ENCODE measurements around the gene ATXN1.

ATXN1 gene

GRCh38 chr6:16691324-16691723, 69.9 kb downstream of the ATXN1 start:
- Histone ChIP-seq H3F3A (ENCODE audit: low read depth) (no peaks in the 10 kb centered on the region), H3K79me2 (ENCODE audit: insufficient read depth, low read length) (peaks cover 39% of the 10 kb centered on the region; the same call in 1 of the 2 replicates), H2AFZ (ENCODE audit: low read length) (no peak overlapping the region), H3K9me2 (replicated peaks; ENCODE audit: low read depth, low read length) (no peaks in the 10 kb centered on the region), H3K27me3 (ENCODE audit: insufficient read depth, low read length, poor library complexity, severe bottlenecking) (no peaks in the 10 kb centered on the region), H3K9me3 (ENCODE audit: insufficient read depth, low read depth, low read length) (no peaks in the 10 kb centered on the region), H4K20me1 (ENCODE audit: insufficient read depth, low read length, poor library complexity, severe bottlenecking) (no peaks in the 10 kb centered on the region), H3K9ac (ENCODE audit: low read depth, low read length, poor library complexity, severe bottlenecking) (no peak overlapping the region), H3K36me3 (ENCODE audit: insufficient read depth, low read length) (no peaks in the 10 kb centered on the region), H3K4me3 (ENCODE audit: low read length, poor library complexity, severe bottlenecking) (no peak overlapping the region), H3K4me2 (ENCODE audit: low read depth, low read length, poor library complexity, severe bottlenecking) (no peak overlapping the region), H3K4me1 (ENCODE audit: insufficient read depth, low read length, poor library complexity, severe bottlenecking) (peaks cover 3% of the 10 kb centered on the region)
- TF ChIP-seq EZH2phosphoT487 (IDR thresholded peaks at IDR 0.05; ENCODE audit: borderline replicate concordance), result no peak
- TF ChIP-seq, protein P1, sequence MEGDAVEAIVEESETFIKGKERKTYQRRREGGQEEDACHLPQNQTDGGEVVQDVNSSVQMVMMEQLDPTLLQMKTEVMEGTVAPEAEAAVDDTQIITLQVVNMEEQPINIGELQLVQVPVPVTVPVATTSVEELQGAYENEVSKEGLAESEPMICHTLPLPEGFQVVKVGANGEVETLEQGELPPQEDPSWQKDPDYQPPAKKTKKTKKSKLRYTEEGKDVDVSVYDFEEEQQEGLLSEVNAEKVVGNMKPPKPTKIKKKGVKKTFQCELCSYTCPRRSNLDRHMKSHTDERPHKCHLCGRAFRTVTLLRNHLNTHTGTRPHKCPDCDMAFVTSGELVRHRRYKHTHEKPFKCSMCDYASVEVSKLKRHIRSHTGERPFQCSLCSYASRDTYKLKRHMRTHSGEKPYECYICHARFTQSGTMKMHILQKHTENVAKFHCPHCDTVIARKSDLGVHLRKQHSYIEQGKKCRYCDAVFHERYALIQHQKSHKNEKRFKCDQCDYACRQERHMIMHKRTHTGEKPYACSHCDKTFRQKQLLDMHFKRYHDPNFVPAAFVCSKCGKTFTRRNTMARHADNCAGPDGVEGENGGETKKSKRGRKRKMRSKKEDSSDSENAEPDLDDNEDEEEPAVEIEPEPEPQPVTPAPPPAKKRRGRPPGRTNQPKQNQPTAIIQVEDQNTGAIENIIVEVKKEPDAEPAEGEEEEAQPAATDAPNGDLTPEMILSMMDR (conservative IDR thresholded peaks at IDR 0.05; ENCODE audit: low read length), result no peak

GRCh38 chr6:16690608-16691142, 70.6 kb downstream of the ATXN1 start:
- no peak overlapping the region for H3K9ac ChIP-seq (ENCODE audit: low read depth, low read length, poor library complexity, severe bottlenecking)
- no peaks in the 10 kb centered on the region for H3F3A ChIP-seq (ENCODE audit: low read depth)
- H3K9me3 ChIP-seq (ENCODE audit: insufficient read depth, low read depth, low read length), result no peaks in the 10 kb centered on the region
- H2AFZ ChIP-seq (ENCODE audit: low read length), result no peak overlapping the region
- H3K27me3 ChIP-seq (ENCODE audit: insufficient read depth, low read length, poor library complexity, severe bottlenecking), result no peaks in the 10 kb centered on the region
- no peaks in the 10 kb centered on the region for H3K9me2 ChIP-seq (replicated peaks; ENCODE audit: low read depth, low read length)
- TF ChIP-seq, protein P1 (conservative IDR thresholded peaks at IDR 0.05; ENCODE audit: low read length), result no peak
- no peak for TF ChIP-seq EZH2phosphoT487 (IDR thresholded peaks at IDR 0.05; ENCODE audit: borderline replicate concordance)
- no peaks in the 10 kb centered on the region for H3K36me3 ChIP-seq (ENCODE audit: insufficient read depth, low read length)
- peaks cover under 1% of the 10 kb centered on the region for H4K20me1 ChIP-seq (ENCODE audit: insufficient read depth, low read length, poor library complexity, severe bottlenecking)
- H3K79me2 ChIP-seq (ENCODE audit: insufficient read depth, low read length), result peaks cover 43% of the 10 kb centered on the region; the same call in 1 of the 2 replicates
- no peak overlapping the region for H3K4me3 ChIP-seq (ENCODE audit: low read length, poor library complexity, severe bottlenecking)
- peaks cover 3% of the 10 kb centered on the region for H3K4me1 ChIP-seq (ENCODE audit: insufficient read depth, low read length, poor library complexity, severe bottlenecking)
- no peak overlapping the region for H3K4me2 ChIP-seq (ENCODE audit: low read depth, low read length, poor library complexity, severe bottlenecking)

DNA sequence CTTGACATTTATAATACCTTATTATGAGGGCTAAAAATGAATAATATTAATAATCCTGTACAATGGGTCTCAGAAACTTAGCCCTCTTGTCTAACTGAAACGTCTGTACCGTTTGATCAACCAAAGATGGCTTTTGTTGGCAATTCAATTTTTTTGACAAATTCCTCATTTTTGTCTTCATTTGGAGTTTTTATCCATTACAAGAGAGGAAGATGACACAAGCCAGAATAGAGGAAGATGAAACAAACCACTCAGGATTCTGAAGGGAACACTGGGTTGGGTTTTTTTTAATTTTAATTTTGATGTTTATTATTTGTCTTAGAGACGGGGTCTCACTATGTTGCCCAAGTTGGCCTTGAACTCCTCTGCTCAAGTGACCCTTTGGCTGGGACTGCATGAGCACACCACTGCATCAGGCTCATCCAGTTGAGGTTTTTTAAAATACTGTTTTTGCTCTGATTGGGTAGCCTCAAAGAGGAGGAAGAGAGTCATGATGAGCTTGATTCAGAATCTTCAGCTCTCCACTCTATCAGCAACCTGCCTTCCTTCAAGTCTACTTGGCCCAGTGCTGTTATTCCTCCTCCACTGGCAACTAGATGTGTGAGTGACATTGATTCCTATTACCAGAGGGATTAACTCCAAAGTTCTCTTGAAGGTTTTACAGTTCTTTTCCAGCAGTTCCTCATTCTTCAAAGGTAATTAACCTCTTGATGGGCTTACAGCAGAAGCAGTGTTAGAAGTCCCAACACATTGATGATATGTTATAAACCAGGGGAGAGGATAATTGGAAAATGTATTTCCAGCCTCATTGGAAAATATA, 71.3 kb downstream of the ATXN1 start:
- Histone ChIP-seq H3K9me2 (replicated peaks; ENCODE audit: low read depth, low read length) (no peaks in the 10 kb centered on the region), H3K4me1 (ENCODE audit: insufficient read depth, low read length, poor library complexity, severe bottlenecking) (no peaks in the 10 kb centered on the region), H3K79me2 (ENCODE audit: insufficient read depth, low read length) (peaks cover 38% of the 10 kb centered on the region; the same call in 1 of the 2 replicates), H3K4me3 (ENCODE audit: low read length, poor library complexity, severe bottlenecking) (no peak overlapping the region), H3K9ac (ENCODE audit: low read depth, low read length, poor library complexity, severe bottlenecking) (no peak overlapping the region), H3K4me2 (ENCODE audit: low read depth, low read length, poor library complexity, severe bottlenecking) (no peak overlapping the region), H4K20me1 (ENCODE audit: insufficient read depth, low read length, poor library complexity, severe bottlenecking) (peaks cover 3% of the 10 kb centered on the region), H3F3A (ENCODE audit: low read depth) (no peaks in the 10 kb centered on the region), H3K36me3 (ENCODE audit: insufficient read depth, low read length) (no peaks in the 10 kb centered on the region), H3K27me3 (ENCODE audit: insufficient read depth, low read length, poor library complexity, severe bottlenecking) (no peaks in the 10 kb centered on the region), H3K9me3 (ENCODE audit: insufficient read depth, low read depth, low read length) (no peaks in the 10 kb centered on the region), H2AFZ (ENCODE audit: low read length) (no peak overlapping the region)
- no peak for TF ChIP-seq EZH2phosphoT487 (IDR thresholded peaks at IDR 0.05; ENCODE audit: borderline replicate concordance)
- TF ChIP-seq, protein P1 (conservative IDR thresholded peaks at IDR 0.05; ENCODE audit: low read length), result no peak

All from Loucy (cell line).